Prostate gland (tissue), 2 donors: Measurements from ENCODE around the gene SAMD5.

Source experiments
- CTCF ChIP-seq, 4 experiments: fragments of 200-600 bp in 2 of 4; fragments of 450-650 bp in 2 of 4; sonication (generic) in 2 of 4; IDR thresholded peaks; 1 replicate in 3 of 4; 2 replicates in 1 of 4; pipeline ENCODE4 v1.5.1; 2016 to 2019; ENCODE audit warnings: antibody characterized with exemption in 4 of 4, mild to moderate bottlenecking in 2 of 4, moderate library complexity in 2 of 4
- POLR2A ChIP-seq: fragments of 450-650 bp; IDR thresholded peaks from one replicate; pipeline ENCODE4 v1.6.1; 2016; ENCODE audit warnings: antibody characterized with exemption, mild to moderate bottlenecking

- TF ChIP-seq CTCF (IDR thresholded peaks at IDR 0.05): no peak
- TF ChIP-seq POLR2A: no peak
Observed at GRCh38 chr6:147463651-147464050, 44.8 kb upstream of the SAMD5 start.
